ENCODE data around the gene GRAP. TPM values are rescaled to one million over a fixed set of nuclear protein-coding genes. Genes with fewer than 3 reads are reported as not detected.

GRAP gene
- total RNA-seq, 1 experiment from 2014 or later: 0.26 TPM

DNA sequence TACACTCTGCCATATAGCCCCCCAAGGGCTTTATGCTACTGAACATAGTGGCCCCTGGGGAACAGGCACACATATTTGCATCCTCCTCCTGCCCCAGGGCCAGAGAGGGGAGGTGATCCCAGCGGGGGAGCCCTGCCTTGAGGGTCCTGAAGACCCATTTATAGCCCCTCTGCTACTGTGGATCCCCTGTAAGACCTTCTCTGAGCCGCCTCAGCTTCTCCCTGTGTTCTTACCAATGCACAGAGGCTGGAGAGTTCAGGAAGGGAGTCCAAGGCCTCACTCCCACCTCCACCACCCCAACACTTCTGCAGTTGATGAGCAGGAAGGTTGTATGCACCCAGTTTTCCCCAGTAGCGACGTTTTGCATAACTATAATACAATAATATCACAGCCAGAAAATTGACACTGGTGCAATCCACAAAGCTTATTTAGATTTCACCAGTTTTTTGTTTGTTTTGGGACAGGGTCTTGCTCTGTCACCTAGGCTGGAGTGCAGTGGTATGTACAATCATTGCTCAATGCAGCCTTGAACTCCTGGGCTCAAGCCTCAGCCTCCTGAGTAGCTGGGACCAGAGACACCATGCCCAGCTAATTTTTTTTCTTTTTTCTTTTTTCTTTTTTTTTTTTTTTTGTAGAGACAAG, 40.8 kb downstream of the GRAP start:
- ChIA-PET CTCF (no interaction called here), POLR2A (ENCODE audit: low non-redundant PET) (no interaction called here)
- H3K9me3 ChIP-seq (ENCODE audit: low read depth, low read length, poor library complexity, severe bottlenecking): no peaks in the 10 kb centered on the region
- no peak overlapping the region for H3K4me3 ChIP-seq (ENCODE audit: low read depth, low read length, poor library complexity, severe bottlenecking)
- TF ChIP-seq EZH2 (IDR thresholded peaks at IDR 0.05; ENCODE audit: borderline replicate concordance, low read depth, low read length, poor library complexity, severe bottlenecking): no peak
- TF ChIP-seq, protein P1, sequence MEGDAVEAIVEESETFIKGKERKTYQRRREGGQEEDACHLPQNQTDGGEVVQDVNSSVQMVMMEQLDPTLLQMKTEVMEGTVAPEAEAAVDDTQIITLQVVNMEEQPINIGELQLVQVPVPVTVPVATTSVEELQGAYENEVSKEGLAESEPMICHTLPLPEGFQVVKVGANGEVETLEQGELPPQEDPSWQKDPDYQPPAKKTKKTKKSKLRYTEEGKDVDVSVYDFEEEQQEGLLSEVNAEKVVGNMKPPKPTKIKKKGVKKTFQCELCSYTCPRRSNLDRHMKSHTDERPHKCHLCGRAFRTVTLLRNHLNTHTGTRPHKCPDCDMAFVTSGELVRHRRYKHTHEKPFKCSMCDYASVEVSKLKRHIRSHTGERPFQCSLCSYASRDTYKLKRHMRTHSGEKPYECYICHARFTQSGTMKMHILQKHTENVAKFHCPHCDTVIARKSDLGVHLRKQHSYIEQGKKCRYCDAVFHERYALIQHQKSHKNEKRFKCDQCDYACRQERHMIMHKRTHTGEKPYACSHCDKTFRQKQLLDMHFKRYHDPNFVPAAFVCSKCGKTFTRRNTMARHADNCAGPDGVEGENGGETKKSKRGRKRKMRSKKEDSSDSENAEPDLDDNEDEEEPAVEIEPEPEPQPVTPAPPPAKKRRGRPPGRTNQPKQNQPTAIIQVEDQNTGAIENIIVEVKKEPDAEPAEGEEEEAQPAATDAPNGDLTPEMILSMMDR (conservative IDR thresholded peaks at IDR 0.05; ENCODE audit: low read depth, low read length): no peak
- no peaks in the 10 kb centered on the region for H3K4me1 ChIP-seq (ENCODE audit: insufficient read depth, low read length, poor library complexity, severe bottlenecking)
- no peaks in the 10 kb centered on the region for H3K36me3 ChIP-seq (ENCODE audit: insufficient read depth, low read length, poor library complexity, severe bottlenecking)
- H3K27me3 ChIP-seq (replicated peaks; ENCODE audit: insufficient read depth, low read depth, low read length, poor library complexity): no peaks in the 10 kb centered on the region
- BruUV-seq (replicated peaks): no TSS peak
- DNase-seq (ENCODE audit: low spot score): no peak
- intact Hi-C loops (cut with micrococcal nuclease; ENCODE audit: unreplicated experiment): no loop called here
- no peak overlapping the region for H3K27ac ChIP-seq (ENCODE audit: low read depth, low read length, poor library complexity, severe bottlenecking)

DNA sequence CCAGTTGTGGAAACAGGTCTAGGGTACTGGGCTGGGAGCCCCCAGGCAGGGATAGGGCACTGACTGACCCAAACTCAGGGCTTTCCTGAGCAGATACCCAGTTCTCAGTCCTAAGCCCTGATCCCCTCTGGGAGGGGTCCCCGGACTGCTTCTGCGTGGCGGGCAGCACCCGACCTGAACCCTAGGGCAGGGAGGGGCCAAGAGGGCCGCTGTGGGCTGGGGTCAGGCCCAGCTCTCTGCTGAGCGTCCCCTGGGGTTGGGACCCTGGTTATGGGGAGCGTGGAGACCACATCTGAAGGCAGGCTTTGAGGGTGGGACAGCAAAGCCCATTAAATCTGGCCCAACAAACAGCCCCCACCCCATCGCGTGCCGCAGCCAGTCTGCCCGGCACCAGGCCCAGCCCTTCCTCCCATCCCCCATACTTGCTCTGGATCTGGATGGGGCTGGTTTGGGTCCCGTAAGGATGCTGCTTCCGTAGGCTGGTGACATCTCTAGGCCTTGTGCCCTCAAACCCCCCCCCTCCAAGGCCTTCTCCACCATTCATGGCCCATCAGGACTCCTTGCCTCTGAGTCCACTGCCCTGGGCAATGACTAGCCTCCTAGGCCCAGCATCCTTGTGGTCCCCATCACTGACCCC, 41.5 kb downstream of the GRAP start:
- TF ChIP-seq, protein P1 (conservative IDR thresholded peaks at IDR 0.05; ENCODE audit: low read depth, low read length): no peak
- no peak for TF ChIP-seq EZH2 (IDR thresholded peaks at IDR 0.05; ENCODE audit: borderline replicate concordance, low read depth, low read length, poor library complexity, severe bottlenecking)
- CTCF ChIA-PET: no interaction called here
- no TSS peak for BruUV-seq (replicated peaks)
- intact Hi-C loops (cut with micrococcal nuclease; ENCODE audit: unreplicated experiment): no loop called here
- POLR2A ChIA-PET (ENCODE audit: low non-redundant PET): no interaction called here
- Histone ChIP-seq H3K4me1 (ENCODE audit: insufficient read depth, low read length, poor library complexity, severe bottlenecking) (no peaks in the 10 kb centered on the region), H3K9me3 (ENCODE audit: low read depth, low read length, poor library complexity, severe bottlenecking) (no peaks in the 10 kb centered on the region), H3K4me3 (ENCODE audit: low read depth, low read length, poor library complexity, severe bottlenecking) (peak overlapping the region; percentile 68), H3K27ac (ENCODE audit: low read depth, low read length, poor library complexity, severe bottlenecking) (peak overlapping the region; percentile 58), H3K27me3 (replicated peaks; ENCODE audit: insufficient read depth, low read depth, low read length, poor library complexity) (no peaks in the 10 kb centered on the region), H3K36me3 (ENCODE audit: insufficient read depth, low read length, poor library complexity, severe bottlenecking) (no peaks in the 10 kb centered on the region)
- DNase-seq (ENCODE audit: low spot score): no peak

DNA sequence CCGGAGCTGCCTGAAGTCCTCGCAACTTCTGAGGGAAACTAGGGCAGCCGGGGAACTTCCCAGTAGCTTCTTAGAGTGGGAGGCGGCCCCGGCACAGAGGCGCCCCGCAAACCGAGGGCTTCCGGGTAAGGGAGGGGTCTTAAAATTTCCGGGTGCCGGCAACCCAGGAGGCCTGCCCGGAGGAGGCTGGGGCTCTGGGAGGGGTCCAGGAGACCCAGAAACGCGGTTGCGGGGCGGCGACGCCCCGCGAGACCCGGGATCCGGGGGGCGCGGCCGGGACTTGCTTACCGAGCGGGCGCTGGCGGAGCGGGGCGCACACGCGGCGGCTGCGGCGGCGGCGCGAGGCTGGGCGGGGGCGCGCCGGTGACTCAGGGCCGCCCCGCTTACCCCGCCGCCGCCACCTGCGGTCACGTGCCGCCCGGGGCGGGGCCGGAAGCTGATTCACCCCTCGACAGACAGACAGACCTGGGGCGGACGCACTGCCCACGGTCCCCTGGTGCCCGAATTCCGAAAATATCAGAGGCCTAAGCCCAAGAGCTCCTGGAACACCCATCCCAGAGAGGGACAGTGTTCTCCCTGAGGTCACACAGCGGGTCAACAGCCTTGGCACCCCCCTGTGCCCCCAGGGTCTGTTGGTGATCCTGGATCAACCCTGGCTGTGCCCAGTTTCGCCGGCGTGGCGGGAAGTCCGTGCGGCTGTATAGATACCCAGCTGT, 42.2 kb downstream of the GRAP start, which contains the start of gene FAM83G:
Gene FAM83G (minus strand): TSS at position 344 of the 716 bp plus-strand sequence. CDS start 723 bp downstream, outside the sequence.
- TF ChIP-seq EZH2 (IDR thresholded peaks at IDR 0.05; ENCODE audit: borderline replicate concordance, low read depth, low read length, poor library complexity, severe bottlenecking): no peak
- TF ChIP-seq, protein P1 (conservative IDR thresholded peaks at IDR 0.05; ENCODE audit: low read depth, low read length): no peak
- DNase-seq (ENCODE audit: low spot score): peak; percentile 67
- BruUV-seq (replicated peaks): no TSS peak
- Histone ChIP-seq H3K27ac (ENCODE audit: low read depth, low read length, poor library complexity, severe bottlenecking) (peak within 1 kb of the TSS; percentile 68), H3K36me3 (ENCODE audit: insufficient read depth, low read length, poor library complexity, severe bottlenecking) (no peaks in the 10 kb centered on the region), H3K4me3 (ENCODE audit: low read depth, low read length, poor library complexity, severe bottlenecking) (peak within 1 kb of the TSS; percentile 68), H3K4me1 (ENCODE audit: insufficient read depth, low read length, poor library complexity, severe bottlenecking) (no peaks in the 10 kb centered on the region), H3K27me3 (replicated peaks; ENCODE audit: insufficient read depth, low read depth, low read length, poor library complexity) (no peaks in the 10 kb centered on the region), H3K9me3 (ENCODE audit: low read depth, low read length, poor library complexity, severe bottlenecking) (no peaks in the 10 kb centered on the region)
- POLR2A ChIA-PET (ENCODE audit: low non-redundant PET): no interaction called here
- CTCF ChIA-PET: interaction anchor here (0.9 kb wide), 1 partner anchor 43 kb away, joined by 6 read pairs; no protein-coding TSS in a partner anchor
- intact Hi-C loops (cut with micrococcal nuclease; ENCODE audit: unreplicated experiment): no loop called here
